Measurements from ENCODE around the gene RECQL5.

DNA sequence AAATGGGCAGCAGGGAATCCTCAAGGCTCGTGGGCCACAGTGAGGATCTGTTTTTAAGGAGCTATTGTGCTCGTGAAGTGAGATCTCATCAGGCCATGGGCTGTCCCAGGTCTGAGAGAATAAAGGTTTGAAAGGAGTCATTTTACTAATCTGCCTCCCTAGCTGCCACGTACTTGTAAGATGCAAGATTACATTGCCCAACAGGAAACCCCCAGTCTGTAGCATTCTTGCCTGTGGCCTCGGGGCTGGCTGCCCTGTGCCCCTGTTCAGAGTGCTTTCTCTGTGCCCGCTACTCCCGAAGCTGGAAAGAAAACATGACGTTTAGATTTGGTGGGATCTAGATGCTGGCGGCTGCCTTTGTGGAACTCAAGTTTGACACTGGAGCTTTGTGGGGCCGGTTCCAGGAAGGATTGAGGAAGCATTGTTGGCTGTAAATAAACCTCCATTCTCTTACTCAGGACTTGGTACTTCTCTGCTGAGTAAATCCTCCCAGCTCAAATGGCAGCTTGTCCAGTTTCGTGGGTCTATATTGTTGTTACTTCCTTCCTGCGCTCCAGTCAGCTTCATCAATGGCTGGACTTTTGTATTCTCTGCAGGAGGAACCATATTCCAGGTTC, 21.4 kb upstream of the RECQL5 start:
- TF ChIP-seq, protein P1, sequence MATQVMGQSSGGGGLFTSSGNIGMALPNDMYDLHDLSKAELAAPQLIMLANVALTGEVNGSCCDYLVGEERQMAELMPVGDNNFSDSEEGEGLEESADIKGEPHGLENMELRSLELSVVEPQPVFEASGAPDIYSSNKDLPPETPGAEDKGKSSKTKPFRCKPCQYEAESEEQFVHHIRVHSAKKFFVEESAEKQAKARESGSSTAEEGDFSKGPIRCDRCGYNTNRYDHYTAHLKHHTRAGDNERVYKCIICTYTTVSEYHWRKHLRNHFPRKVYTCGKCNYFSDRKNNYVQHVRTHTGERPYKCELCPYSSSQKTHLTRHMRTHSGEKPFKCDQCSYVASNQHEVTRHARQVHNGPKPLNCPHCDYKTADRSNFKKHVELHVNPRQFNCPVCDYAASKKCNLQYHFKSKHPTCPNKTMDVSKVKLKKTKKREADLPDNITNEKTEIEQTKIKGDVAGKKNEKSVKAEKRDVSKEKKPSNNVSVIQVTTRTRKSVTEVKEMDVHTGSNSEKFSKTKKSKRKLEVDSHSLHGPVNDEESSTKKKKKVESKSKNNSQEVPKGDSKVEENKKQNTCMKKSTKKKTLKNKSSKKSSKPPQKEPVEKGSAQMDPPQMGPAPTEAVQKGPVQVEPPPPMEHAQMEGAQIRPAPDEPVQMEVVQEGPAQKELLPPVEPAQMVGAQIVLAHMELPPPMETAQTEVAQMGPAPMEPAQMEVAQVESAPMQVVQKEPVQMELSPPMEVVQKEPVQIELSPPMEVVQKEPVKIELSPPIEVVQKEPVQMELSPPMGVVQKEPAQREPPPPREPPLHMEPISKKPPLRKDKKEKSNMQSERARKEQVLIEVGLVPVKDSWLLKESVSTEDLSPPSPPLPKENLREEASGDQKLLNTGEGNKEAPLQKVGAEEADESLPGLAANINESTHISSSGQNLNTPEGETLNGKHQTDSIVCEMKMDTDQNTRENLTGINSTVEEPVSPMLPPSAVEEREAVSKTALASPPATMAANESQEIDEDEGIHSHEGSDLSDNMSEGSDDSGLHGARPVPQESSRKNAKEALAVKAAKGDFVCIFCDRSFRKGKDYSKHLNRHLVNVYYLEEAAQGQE (IDR thresholded peaks at IDR 0.05; ENCODE audit: borderline replicate concordance), result no peak
- no peak for TF ChIP-seq EZH2 (IDR thresholded peaks at IDR 0.05; ENCODE audit: borderline replicate concordance, insufficient read depth, low read length, poor library complexity, severe bottlenecking)
- no peak for TF ChIP-seq POLR2AphosphoS5 (IDR thresholded peaks at IDR 0.05)
- TF ChIP-seq, protein P2, sequence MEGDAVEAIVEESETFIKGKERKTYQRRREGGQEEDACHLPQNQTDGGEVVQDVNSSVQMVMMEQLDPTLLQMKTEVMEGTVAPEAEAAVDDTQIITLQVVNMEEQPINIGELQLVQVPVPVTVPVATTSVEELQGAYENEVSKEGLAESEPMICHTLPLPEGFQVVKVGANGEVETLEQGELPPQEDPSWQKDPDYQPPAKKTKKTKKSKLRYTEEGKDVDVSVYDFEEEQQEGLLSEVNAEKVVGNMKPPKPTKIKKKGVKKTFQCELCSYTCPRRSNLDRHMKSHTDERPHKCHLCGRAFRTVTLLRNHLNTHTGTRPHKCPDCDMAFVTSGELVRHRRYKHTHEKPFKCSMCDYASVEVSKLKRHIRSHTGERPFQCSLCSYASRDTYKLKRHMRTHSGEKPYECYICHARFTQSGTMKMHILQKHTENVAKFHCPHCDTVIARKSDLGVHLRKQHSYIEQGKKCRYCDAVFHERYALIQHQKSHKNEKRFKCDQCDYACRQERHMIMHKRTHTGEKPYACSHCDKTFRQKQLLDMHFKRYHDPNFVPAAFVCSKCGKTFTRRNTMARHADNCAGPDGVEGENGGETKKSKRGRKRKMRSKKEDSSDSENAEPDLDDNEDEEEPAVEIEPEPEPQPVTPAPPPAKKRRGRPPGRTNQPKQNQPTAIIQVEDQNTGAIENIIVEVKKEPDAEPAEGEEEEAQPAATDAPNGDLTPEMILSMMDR (IDR thresholded peaks at IDR 0.05; ENCODE audit: poor library complexity, severe bottlenecking), result no peak
- TF ChIP-seq EP300 (conservative IDR thresholded peaks at IDR 0.05; ENCODE audit: poor library complexity, severe bottlenecking), result no peak

All from neural cell (in vitro differentiated cells).